Spleen (tissue), 7 donors: Measurements from ENCODE around the gene SEL1L3.

ENCODE experiments used
- POLR2A ChIP-seq, 3 donors: fragments of 450-650 bp; IDR thresholded peaks; one replicate each; pipeline ENCODE4 v1.5.1; 2017; ENCODE audit warnings: antibody characterized with exemption in 3 of 3, mild to moderate bottlenecking in 1 of 3
- POLR2AphosphoS5 ChIP-seq, 3 donors: sonication (generic); formaldehyde crosslinking; IDR thresholded peaks; one replicate each; pipeline ENCODE4 v1.5.1; 2017; ENCODE audit warnings: antibody characterized with exemption in 3 of 3
- TF ChIP-seq, protein P1 (sequence below), 11 experiments: fragments of 200-600 bp in 7 of 11; fragments of 450-650 bp in 4 of 11; sonication (generic) in 4 of 11; IDR thresholded peaks in 8 of 11; conservative IDR thresholded peaks in 3 of 11; 1 replicate in 7 of 11; 2 replicates in 4 of 11; pipeline versions ENCODE4 v1.4.0 to v1.8.0; 2016 to 2021; ENCODE audit warnings: antibody characterized with exemption in 11 of 11, inconsistent platforms in 4 of 11, mild to moderate bottlenecking in 1 of 11
- donor health status: DM: no; HTN: no; CAD: no; lungs with moderate emphysema.
- donor health status: DM: no; HTN: no; CAD: no.
- donor health status: DM: no; HTN: no; CAD: no.

DNA sequence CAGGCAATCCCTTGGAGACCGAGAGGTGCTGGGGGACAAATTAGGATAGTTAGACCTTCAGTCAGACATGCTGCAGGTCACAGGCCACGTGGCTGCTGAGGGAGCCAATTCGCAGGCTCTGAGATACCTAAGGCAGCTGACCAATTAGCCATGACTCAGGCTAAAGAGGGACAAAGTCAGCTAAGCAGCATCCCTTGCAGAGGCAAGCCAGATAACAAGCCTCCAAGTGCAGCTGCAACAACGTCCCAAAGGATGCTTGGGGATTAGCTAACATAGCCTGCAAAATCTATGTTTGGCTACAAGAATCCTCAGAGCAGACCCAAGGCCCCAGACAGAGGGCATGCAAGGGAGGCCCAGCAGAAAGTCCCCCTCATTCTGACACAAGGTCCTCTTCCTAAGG, 93.5 kb downstream of the SEL1L3 start:
- TF ChIP-seq, protein P1, sequence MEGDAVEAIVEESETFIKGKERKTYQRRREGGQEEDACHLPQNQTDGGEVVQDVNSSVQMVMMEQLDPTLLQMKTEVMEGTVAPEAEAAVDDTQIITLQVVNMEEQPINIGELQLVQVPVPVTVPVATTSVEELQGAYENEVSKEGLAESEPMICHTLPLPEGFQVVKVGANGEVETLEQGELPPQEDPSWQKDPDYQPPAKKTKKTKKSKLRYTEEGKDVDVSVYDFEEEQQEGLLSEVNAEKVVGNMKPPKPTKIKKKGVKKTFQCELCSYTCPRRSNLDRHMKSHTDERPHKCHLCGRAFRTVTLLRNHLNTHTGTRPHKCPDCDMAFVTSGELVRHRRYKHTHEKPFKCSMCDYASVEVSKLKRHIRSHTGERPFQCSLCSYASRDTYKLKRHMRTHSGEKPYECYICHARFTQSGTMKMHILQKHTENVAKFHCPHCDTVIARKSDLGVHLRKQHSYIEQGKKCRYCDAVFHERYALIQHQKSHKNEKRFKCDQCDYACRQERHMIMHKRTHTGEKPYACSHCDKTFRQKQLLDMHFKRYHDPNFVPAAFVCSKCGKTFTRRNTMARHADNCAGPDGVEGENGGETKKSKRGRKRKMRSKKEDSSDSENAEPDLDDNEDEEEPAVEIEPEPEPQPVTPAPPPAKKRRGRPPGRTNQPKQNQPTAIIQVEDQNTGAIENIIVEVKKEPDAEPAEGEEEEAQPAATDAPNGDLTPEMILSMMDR (IDR thresholded peaks at IDR 0.05 in 8 of 11, conservative IDR thresholded peaks at IDR 0.05 in 3 of 11), result no peak
- TF ChIP-seq POLR2A (IDR thresholded peaks at IDR 0.05) (no peak), POLR2AphosphoS5 (IDR thresholded peaks at IDR 0.05) (no peak)
